IPS-NIHi11 (cell line): ENCODE measurements around the gene CAB39.

Source experiments
- DNase-seq: peaks from one replicate; pipeline ENCODE4 v3.0.0; 2012; ENCODE audit warnings: mixed read lengths, low spot score

The CAB39 gene

DNA sequence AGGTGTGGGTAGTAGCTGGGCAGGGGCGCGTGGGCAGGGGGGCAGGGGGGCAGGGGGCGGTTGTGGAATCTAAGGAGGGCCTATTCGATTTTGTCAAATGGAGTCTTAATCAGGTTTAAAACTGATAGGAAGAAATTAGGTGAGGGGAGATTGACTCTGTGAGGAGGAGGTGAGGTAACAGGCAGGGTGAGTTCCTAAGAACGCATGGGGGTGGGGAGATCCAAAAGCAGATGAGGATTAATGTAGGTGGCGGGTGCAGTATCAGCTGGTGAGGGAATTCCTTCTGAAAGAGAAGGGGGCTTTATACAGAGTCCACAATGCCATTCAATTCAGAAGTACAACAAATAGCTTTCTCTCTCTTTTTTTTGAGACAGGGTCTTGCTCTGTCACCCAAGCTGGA, 72.7 kb downstream of the CAB39 start:
- DNase-seq, result no peak

DNA sequence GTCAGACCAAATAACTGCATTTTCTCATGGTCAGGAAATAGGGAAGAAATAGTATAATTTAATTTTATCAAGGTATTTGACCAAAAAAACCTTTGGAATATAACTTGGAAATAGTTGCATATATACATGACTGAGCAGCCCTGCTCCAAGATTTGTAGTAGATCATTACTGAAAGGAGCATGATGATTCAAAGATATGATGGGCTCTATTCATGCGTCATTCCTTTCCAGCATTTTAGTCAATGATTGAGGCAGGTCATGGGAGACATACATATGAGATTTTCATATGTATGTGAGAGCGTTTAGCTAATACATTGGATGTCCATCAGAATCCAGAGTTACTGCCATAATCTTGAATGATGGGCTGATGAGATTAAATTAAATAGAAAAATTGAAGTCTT, 74.5 kb downstream of the CAB39 start:
- no peak for DNase-seq

DNA sequence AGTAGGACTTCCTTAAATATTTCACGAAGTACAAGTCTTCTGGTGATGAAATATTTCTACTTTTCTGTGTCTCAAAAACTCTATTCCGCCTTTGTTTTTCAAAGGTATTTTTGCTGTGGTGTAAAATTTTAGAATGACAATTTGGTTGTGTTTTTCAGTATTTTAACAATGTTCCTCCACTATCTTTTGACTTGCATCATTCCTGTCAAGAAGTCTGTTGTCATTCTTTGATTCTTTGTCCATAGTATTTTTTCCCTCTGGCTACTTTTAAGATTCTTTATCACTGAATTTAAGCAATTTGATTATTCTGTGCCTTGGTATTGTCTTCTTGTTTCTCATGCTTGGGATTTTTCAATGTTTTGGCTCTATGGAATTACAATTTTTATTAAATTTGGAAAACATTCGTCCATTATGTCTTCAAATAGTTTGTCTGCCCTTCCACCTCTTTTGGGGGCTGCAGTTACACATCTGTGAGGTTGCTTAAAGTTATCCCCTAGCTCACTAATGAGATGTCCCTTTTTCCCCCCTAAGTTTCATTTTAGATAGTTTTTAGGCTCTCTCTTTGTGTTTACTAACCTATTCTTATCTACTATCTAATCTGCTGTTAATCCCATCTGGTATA, 76.0 kb downstream of the CAB39 start:
- no peak for DNase-seq

DNA sequence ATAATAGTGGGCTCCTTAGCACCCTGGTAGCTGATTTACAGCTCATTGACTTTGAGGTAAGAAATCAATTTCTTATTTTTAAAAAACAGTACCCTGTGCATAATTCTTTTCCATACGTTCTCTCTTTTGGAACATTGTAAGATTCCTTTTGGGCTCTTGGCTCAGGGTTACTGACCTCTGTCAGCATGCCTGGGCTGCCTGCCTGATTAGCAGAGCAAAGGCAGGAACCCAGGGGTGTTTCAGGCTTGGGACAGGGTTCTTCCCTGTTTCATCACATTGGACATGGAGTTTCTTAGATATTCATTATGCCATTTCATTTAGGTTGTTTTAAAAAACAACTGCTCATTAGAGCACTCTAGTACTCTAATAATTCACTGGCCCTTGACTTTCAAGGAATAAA, 78.3 kb downstream of the CAB39 start:
- DNase-seq, result no peak

DNA sequence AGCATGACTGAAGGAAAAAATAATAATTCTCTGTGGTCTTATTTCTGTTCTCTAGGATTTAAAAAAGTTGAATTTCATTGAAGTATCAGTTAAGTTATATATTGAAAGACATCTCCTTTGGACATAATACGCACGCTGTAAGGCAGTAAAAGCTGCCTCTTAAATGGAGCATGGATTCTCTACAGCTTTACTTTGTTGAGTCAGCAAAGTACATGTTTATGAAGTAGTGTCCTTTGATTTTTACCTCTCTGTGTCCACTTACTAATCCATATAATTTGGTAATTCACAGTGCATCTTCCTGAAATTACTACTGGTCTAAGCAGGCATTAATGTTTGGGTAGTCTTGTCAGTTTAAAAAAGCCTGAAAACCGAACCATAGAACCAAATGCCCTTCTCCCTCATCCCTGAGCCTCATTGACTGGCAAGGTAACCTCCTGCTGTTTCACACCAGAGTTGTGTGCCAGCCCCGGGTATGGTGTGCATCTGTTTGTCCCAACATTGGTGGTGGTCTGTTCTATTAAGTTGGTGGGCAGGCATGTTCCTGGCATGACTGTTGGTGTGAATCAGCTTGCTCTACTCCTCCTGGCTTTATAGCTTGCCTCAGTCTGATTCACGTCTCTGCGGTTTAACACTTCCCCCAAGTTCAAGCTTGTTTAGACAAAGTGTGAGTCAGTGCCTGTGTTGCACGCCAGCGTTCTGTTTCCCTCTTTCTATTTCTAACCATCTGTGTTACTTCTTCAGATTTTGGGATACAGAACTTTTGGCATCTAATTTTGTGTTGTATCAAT, 81.1 kb downstream of the CAB39 start:
- DNase-seq, result no peak

DNA sequence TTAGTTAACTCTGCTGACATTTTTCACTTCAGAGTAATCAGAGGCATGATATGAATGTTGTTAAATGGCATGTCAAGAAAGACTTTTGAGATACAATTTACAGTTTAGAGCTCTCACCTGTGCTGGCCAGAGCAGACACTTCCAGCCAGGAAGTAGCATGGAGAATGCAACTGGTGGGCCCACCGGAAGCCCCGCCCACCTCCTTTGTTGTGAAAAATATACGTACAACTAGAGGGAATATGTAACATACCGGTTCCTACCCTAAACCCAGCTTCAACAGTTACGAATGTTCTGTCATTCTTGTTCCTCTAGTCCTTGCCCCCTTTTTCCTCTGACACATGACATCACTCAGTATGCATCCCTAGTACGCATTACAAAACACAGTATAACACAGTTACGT, 81.9 kb downstream of the CAB39 start:
- DNase-seq, result no peak

DNA sequence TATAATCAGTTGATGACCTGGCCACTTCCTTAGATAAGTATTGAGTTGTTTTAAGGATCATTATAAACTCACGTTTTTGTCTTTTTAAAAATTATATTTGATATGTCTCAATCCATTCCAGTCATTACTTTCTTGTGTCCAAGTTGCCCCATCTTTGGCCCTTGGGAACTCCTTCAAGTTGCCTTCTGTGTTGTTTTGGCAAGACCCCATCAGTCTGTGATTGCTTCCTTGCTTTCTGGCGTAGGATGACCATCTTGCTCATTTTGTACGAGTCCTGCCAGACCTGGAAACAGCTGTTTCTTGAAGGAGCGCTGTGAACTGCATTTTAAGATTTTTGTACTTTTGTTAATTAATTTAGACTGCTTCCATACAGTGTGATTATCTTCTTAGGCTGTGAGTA, 83.2 kb downstream of the CAB39 start:
- DNase-seq, result no peak

DNA sequence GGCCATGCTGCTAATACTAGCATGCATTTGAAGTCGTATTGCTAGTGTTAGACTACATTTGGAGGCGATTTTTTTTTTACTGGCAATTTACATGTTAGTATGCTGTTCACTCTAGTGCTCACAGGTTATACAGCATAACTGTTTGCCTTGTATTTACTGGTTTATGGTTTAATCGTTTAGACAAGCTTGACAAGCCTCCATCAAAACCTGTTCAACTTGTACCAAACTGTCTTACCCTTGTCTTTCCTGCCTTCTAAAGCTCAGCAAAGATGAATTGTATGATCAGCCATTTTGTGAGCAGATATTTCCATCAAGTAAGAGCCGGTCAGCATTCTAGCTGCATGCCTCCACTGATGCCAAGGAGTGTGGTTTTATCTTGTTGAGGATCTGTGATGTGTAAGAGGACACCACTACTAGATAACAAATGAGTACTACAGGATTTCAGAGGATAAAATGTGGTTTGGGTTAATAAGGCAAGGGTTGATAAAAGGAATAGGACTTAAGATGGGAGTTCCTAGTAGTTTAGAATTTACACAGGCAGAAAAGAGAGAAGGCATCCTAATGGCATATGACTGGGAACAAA, 83.7 kb downstream of the CAB39 start:
- no peak for DNase-seq

DNA sequence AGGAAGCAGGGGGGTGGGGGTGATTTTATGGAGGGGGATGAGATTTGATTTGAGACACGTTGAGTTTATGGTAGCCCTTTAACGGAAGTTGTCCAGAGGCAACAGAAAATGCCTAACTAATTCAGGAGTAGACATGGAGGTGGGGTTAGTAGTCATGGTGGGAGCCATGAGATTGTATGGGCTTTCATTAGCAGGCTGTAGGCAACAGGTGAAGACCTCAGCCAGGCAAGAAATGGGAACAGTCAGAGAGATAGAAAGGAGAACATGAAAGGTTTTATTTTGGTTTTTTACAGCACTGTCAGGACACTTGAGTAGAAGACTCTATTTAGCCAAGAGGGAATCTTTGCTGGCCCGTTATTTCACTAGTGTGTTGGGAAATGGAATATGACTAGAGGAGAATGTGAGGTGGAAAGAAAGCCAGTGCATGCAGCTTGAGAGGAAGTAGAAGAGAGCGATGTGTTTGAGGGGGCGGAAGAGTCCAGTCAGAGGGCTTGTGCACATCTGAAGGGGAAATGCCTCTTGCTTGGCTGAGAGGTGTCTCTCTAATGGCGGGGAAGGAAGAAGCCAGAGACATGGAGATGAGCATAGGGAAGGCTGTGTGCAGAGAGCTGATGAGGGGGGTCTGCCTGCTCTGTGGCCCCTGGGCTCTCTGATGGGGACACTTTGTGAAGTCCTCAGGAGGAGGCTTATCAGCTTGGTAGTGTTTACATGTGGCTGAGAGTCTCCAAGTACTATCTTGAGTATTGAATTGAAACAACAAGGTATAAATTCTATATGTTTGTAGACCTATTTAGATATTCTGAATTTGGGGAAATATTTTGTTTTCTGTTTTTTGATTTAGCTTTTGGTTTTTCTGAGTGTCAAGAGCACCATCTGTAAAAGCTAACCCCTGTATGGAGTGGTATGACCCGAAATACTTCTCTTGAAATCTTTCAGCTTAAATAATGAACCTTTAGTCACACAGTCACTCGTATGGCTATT, 85.2 kb downstream of the CAB39 start:
- DNase-seq, result no peak

DNA sequence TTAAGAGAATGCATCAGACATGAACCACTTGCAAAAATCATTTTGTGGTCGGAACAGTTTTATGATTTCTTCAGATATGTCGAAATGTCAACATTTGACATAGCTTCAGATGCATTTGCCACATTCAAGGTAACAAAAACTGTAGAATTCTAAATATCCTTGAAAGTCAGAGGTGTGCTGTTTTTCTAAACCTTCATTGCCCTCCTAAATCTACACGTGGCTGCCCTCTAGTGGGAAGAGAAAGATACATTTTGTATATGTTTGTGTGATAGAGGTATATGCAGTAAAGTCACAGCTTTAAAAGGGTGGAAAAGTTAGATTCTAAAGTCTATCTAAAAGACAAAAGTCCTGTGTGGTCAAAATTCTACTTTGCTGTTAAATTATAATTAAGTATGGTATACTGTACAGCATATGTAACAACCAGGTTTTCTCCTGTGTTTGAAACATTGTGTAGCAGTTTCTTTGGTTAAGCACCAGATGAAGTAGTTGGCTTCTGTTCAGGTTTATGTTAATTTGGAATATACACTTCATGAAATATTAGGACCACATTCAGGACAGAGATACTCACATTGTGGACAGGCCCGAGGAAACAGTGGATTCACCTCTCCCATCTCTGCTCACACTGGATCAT, 86.2 kb downstream of the CAB39 start:
- peak; percentile 51 for DNase-seq

DNA sequence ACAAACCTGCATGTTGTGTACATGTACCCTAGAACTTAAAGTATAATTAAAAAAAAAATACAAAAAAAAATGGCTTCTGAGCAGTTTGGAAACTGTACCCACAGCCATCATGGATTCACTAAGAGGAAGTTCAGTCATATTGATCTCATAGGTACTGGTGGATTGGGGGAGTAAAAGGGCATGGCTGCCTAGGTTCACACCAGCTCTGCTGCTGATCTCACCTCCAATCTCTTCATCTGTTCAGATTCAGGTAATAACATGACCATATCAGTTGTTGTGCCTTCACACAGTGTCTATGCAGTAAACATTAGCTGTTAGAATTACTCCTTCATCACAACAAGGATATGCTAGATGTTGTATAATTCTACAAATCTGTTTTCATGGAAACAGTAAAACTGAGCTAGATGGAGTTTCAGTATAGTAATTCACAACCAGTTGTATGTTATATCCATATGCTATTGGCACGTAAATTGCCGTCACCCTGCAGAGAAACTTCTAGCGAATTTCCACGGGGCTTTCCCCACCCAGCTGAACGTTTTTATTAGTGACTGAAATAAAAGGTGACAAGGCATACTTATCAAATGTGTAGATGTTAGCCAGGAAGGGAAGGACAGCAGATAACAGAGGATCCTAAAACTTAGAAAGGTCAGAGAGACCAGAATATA, 92.8 kb downstream of the CAB39 start:
- no peak for DNase-seq

DNA sequence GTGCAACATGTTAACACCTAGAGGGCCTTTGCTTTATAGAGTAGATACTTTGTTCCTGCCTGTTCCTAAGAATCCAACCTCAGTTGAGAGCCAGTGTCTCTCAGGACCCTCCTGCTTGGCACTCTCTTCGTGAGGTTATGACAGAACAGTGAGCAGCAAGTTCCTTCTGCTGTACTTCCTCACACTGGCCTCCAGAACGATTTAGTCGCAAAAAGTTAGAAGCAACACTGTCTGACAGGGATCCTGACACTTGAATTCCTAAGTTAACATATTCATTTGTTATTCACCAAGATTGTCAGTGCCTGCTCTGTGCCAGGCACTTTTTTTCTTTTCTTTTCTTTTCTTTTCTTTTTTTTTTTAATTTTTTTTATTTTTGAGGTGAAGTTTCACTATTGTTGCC, 95.1 kb downstream of the CAB39 start:
- no peak for DNase-seq

DNA sequence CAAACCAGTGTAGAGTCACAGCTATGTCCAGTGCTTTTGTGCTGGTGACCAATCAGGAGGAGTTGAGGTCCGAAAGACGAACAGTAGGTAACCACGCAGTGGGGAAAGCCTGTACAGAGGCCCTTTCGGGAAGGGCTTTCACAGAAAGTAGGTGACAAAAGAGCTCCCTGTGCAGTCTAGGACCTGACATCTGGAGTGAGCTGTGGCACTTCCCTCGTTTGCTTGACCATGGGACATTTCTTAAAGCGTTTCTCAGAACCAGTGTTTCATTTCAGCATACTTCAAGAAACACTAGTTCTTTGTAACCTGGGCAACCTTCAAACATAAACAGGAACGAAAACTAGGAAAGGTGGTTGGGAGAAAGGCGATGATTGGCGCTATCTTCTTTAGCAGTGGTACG, 96.4 kb downstream of the CAB39 start:
- no peak for DNase-seq

DNA sequence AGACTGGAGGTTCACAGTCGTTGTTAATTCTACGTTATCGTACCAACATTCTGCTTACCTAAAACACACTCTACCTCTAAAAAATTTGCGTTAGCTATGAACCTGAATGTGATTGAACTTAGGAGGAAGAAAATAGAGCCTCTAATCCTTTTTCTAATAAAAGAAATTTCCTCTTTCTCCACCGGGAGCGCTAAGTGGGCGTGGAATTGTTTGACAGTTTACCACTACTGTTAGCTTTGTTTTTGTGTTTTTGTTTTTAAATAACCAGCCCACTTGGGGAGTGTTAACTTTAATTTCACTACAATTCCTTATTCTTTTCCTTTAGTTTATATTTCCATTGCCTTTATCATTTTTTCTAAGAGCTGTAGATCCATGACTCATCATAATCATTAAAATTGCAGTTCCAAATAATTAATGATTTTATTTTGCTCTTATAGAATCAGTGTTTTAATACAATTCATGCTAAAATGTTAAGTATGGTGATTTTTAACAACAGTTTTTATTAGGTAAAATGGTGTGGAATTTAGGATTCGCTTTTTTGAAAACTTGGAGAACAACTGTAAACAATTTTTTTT, 97.1 kb downstream of the CAB39 start:
- DNase-seq, result no peak

DNA sequence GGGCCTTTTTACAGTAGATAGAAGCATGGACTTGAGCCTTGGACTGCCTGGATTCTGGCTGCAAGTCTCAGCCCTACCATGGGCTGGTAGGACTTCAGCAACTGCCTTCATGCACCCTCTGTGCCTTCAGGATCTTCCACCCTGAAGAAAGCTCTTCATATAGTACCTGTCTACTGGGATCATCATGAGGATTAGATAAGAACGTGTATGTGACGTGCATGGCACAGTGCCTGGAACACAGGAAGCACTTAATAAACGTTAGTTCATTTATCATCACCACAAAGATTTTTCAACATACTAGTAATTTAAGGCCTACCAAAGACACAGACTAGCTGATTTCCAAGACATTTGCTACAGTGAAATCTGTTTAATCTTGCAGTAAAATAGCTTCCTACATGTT, 98.9 kb downstream of the CAB39 start:
- DNase-seq, result no peak

DNA sequence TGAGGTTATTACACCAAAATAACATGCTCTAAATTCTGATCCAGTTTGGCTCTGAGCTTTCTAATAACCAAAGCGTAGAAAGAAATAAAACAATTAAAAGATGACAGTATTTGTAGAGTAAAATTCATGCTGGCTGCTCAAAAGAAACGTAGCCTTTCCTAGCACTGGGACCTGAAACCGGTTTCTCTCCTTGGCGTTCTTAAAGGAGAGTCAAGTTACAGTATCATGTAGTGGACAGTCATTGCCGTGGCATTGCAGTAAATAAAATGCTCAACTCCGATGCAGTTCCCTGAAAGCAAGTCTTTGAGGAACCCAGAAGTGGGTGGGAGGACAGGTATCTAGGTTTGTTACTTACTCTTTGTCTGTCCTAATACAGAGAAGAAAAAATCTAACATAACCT, 99.4 kb downstream of the CAB39 start:
- DNase-seq, result peak; percentile 35

DNA sequence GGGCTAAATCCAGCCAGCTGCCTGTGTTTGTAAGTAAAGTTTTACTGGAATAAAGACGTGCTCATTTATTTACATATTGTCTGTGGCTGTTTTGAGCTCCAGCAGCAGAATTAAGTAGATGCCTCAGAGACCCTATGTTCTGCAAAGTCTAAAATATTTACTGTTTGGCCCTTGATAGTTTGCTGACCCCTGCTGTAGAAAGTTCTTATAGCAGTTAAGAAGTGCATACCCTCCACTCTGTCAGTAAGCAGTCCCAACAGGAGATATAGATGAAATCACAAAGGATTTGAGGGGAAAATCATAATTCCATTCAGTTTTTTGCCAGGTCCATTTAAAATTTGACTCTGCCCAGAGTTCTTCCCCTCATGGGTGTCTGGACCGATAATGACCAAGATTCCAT, 102.0 kb downstream of the CAB39 start:
- DNase-seq, result peak; percentile 31

DNA sequence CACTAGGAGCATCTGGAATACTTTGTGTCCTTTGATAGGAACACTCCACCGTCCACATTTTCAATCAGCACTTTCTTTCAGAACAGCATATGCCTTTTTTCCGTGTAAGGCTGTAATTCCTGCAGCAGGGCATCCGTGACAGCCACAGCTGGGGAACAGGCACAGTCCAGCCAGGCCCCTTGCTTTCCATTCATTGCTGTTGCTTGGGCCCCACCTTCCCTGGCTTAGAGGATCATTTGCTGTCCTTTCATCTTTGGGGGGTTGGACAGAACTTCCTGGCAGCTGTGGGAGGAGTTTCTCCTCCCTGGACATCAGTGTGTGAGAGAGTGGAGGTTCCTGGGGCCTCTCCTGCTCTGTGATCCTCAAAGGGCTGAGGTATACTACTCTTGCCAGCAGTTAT, 102.4 kb downstream of the CAB39 start:
- DNase-seq, result no peak

DNA sequence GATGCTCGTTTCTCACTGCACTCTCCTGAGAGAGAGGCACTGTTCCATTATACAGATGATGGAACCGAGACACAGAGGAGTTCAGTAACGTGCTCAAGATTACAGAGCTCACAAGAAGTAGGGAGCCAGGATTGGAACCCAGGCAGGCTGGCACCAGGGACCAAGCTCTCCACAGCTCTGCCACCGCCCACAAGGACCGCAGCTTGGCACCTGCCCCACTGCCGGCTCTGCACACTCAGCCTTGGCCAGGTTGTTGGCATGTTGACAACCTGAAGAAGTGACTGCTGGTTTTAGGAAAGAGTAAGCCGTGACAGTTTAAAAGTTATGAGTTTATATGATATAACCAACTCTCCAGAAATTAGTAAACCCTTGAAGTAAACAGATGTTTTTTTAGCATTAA, 104.1 kb downstream of the CAB39 start:
- DNase-seq, result no peak

DNA sequence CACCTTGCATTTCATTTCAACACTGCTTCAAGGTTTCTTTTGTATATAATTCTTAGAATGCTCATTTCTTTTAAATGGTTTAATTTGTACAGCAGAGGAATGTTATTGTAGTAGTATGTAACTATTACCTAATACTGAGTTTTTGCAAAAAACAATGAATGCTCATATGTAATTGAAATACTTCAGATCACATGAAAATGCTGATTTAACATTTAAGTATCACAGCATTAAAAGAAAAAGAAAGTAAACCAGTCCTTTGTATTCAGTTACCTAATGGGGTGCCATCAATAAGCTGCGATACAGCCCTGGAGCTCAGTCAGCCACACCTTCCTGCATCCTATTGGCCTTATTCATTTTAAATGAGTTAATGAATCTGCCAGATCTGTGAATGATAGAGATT, 106.8 kb downstream of the CAB39 start:
- no peak for DNase-seq
